Gastrocnemius medialis (tissue), 4 donors: ENCODE data around the gene ITGA3.

Experiments used
- CTCF ChIP-seq, 5 experiments: fragments of 450-650 bp in 3 of 5; fragments of 200-600 bp in 2 of 5; sonication (generic) in 2 of 5; IDR thresholded peaks in 4 of 5; conservative IDR thresholded peaks in 1 of 5; 1 replicate in 4 of 5; 2 replicates in 1 of 5; pipeline ENCODE4 v1.5.1; 2016 to 2019; ENCODE audit warnings: antibody characterized with exemption in 5 of 5, mild to moderate bottlenecking in 3 of 5, moderate library complexity in 3 of 5
- POLR2A ChIP-seq, 2 donors: fragments of 450-650 bp; IDR thresholded peaks; one replicate each; pipeline ENCODE4 v1.6.1; 2017; ENCODE audit warnings: antibody characterized with exemption in 2 of 2, mild to moderate bottlenecking in 2 of 2, moderate library complexity in 2 of 2

GRCh38 chr17:50026837-50027171 lies 29.1 kb upstream of the ITGA3 start:
- peak; percentile 89 to 98 (median 97) for TF ChIP-seq CTCF (IDR thresholded peaks at IDR 0.05 in 4 of 5, conservative IDR thresholded peaks at IDR 0.05 in 1 of 5)
- no peak for TF ChIP-seq POLR2A (IDR thresholded peaks at IDR 0.05)
